ENCODE measurements around the gene ELOA.
"Not testable (repeated sequence)": the region's sequence is repeated elsewhere in the genome, so short reads cannot be mapped to it uniquely, and the experiment has no call there.

ELOA gene

DNA sequence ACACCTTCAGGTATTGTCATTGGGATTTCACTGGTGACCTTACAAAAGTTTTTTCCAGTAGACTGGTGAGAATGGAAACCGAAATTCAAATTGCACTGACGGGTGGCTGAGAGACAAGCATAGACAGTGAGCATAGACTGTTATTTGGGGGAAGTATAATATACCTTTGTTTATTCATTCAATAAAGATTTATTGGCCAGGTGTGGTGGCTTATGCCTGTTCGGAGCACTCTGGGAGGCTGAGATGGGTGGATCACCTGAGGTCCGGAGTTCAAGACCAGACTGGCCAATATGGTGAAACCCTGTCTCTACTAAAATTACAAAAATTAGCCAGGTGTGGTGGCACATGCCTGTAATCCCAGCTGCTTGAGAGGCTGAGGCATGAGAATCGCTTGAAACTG lies 10.0 kb upstream of the ELOA start:
- not testable (repeated sequence) for DNase-seq (ENCODE audit: low spot score)

DNA sequence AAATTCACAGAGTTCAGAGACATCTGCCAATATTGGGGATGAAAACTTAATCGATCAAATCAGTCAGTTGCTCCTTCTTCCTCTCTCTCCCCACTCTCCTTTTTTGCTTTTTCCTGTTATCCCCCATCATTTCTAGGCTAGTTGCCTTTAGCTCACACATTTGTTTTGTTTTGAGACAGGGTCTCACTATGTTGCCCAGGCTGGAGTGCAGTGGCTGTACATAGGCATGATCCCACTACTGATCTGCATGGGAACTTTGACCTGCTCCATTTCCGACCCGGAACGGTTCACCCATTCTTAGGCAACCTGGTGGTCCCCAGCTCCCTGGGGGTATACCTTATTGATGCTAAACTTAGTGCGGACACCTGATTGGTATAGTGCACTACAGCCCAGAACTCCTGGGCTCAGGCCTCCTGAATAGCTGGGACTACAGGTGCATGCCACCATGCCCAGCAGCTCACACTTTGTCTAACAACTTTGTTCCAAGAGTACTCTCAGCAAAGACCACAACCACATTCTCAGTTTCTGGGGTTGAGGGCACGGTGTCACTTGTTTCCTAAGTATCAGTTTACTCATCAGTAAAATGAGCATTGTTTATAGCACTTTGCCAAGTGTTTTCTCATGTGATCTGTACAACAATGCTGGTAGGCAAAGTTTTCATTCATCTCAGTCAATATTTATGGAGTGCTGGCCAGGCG lies 6.7 kb upstream of the ELOA start:
- DNase-seq (ENCODE audit: low spot score) = no peak

DNA sequence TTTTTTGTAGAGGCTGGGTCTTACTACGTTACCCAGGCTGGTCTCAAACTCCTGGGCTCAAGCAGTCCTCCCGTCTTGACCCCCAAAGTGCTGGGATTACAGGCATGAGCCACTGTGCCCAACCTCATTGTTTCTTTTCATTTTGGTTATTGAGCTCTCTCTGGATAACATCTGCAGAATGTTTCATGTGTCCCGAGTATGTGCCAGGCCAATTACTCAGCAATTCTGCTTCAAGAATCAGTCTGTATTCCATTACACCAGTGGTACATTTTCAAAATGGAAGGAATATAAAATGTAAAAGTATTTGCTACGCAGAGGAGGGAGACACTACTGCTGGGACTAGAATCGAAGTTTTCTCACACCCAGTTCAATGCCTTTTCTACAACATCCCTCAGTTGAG lies 1.7 kb upstream of the ELOA start:
- DNase-seq (ENCODE audit: low spot score) = no peak

DNA sequence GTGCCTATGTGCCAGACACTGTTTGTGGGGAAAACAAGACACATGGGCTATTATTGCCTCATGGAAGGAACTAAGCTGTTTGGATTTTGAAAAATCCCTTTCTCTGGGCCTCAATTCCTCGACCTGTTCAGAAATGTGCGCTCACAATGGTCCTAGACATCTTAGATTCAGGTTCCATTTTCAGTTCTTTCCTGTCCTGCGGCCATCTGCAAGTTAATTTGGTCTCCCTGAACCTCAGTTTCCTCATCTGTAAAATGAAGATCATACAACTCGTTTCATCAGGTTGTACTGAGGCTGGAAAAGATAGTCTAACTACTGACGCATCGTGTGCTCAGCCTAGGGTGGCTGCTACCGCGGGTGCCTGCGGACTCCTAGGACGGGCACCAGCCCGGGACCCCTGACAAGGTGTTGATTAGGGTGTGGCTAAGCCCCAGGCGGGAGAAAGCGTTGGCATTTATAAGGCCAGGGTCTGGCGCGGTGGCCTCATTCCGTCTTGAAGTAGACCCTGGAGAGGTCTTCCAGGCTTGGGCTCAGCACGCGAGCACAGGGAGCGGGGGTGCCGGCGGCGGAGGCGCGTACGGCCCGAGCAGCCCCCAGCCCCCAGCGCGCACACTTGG lies 493 bp upstream of the ELOA start:
- no peak for DNase-seq (ENCODE audit: low spot score)

DNA sequence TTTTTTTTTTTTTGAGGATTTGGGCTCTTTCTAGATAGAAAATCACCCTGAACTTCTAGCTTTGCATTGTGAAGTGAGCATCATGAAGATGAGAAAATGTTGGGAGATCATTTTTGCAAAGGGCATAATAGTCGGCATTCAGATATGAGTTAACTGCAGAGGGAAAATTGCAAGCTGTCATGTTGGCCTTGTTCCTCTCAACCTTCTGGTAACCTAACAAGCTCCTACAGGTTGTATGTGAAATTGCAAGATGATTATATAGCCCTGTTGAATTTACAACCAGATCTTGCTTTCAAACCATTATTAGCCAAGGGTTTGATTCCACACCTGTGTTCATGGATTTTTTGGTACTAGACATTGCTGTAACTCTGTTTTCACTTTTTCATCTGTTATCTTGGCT lies 2.2 kb downstream of the ELOA start:
- DNase-seq (ENCODE audit: low spot score) = no peak

DNA sequence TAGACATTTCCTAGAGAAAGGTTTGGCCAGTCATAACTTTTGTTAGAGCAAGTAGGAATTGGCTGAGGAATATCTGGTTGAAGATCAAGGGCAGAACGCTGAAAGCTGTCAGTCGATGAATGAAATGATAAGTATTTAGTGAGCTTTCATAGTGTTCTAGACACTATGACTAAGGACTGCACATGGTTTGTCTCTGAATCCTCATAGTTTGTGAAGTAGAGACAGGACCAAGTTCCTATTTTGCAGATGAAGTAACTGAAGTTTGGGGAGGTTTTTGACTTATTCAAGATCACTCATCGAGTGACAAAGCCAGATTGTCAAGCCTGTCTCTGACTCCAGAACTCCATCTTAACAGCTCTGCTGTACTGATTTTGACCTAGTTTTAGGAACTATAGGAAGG lies 4.7 kb downstream of the ELOA start:
- DNase-seq (ENCODE audit: low spot score) = no peak

DNA sequence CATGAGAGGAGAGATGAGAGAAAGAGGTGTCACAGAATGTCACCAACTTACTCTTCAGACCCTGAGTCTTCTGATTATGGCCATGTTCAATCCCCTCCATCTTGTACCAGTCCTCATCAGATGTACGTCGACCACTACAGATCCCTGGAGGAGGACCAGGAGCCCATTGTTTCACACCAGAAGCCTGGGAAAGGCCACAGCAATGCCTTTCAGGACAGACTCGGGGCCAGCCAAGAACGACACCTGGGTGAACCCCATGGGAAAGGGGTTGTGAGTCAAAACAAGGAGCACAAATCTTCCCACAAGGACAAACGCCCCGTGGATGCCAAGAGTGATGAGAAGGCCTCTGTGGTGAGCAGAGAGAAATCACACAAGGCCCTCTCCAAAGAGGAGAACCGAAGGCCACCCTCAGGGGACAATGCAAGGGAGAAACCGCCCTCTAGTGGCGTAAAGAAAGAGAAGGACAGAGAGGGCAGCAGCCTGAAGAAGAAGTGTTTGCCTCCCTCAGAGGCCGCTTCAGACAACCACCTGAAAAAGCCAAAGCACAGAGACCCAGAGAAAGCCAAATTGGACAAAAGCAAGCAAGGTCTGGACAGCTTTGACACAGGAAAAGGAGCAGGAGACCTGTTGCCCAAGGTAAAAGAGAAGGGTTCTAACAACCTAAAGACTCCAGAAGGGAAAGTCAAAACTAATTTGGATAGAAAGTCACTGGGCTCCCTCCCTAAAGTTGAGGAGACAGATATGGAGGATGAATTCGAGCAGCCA lies 8.0 kb downstream of the ELOA start:
- peak; percentile 41 for DNase-seq (ENCODE audit: low spot score)

DNA sequence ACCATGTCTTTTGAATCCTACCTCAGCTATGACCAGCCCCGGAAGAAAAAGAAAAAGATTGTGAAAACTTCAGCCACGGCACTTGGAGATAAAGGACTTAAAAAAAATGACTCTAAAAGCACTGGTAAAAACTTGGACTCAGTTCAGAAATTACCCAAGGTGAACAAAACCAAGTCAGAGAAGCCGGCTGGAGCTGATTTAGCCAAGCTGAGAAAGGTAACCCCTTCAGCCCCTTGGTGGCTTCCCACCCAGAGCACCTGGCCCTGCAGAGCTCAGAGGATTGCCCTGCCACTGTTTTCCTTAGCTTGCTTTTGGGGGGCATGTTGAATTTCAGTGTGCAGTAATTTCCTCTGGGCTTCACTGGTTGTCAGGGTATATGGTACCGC lies 8.5 kb downstream of the ELOA start:
- no peak for DNase-seq (ENCODE audit: low spot score)

DNA sequence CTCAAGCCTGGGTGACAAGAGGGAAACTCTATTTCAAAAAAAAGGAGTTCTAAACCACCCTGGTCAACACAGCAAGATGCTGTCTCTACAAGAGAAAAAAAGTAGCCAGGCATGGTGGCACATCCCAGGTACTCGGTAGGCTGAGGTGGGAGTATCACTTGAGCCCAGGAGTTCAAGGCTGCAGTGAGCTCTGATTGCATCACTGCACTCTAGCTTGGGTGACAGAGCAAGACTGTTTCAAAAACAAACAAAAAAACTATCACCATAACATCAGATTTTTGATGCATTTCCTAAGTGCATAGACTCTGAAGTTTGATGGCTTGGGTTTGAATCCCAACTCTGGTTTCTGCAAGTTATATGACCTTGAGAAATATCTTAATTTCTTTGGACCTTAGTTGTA lies 9.6 kb downstream of the ELOA start:
- no peak for DNase-seq (ENCODE audit: low spot score)

DNA sequence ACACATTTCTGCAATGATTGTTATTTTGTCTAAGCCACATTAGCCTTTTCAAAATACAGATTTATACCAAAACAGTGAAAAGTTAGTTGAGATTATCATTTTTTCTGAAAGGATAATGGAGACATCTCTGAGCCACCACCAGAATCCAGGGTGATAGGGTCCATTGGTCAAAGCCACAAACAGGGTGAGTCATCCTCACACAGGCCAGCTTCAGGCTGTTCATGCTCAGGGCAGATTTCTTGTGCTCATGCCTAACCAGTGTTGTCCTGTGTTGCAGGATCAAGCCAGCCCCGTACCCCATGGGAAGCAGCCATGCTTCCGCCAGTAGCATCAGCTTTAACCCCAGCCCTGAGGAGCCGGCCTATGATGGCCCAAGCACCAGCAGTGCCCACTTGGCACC lies 13.4 kb downstream of the ELOA start:
- DNase-seq (ENCODE audit: low spot score) = no peak

DNA sequence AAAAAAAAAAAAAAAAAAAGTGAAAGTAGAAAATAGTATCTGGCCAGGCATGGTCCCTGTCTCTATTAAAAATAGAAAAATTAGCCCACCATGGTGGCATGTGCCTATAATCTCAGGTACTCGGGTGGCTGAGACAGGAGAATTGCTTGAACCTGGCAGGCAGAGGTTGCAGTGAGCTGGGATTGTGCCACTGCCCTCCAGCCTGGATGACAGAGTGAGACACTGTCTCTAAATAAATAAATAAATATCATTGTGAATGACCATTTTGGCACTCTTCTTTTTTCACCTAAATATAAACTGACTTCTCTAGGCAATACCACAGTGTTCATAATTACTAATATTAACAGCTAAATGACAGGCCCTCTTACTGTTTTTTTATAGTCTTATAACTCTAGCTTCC lies 14.5 kb downstream of the ELOA start:
- no peak for DNase-seq (ENCODE audit: low spot score)

DNA sequence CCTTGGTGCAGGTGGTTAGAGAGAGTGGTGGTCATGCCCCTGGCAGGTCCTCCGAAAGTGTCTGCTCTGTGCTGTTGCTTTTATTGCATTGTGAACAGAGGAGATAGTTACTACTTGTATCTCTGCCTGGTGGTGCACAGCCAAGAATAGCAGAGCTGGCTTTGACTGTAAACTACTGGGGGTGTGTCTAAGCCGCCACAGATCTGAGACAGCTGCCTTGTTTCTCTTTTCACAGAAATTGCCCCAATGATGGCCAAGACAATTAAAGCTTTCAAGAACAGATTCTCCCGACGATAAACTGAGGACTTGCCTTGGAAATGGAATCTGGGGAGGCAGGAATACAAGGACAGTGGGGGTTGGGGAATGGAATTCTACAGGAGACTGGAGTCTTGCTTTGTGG lies 16.0 kb downstream of the ELOA start:
- peak; percentile 89 for DNase-seq (ENCODE audit: low spot score)

DNA sequence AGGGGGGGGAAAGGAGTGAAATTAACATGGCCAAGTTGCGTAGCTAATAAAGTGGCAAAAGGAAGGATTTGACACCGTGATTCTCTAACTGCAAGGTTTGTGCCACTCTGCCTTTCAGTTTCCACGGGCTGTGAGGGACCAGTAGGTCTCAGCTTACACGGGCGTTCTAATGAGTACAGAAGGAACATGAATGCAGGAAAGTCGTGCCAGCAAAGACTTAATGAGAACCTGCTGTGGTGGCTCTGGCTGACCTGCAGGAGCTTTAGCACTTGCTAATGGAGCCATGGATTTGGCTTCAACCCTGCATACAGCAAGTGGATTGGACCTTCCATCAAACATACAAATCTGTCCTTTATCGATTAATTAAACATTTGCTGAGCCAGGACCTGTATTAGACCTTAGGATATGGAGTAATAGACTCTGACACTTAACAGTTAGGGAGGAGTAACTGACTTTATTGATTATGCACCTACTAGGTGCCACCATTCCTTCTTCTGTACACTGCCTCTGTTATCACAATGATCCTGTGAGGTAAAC lies 19.8 kb downstream of the ELOA start:
- peak; percentile 9 for DNase-seq (ENCODE audit: low spot score)

DNA sequence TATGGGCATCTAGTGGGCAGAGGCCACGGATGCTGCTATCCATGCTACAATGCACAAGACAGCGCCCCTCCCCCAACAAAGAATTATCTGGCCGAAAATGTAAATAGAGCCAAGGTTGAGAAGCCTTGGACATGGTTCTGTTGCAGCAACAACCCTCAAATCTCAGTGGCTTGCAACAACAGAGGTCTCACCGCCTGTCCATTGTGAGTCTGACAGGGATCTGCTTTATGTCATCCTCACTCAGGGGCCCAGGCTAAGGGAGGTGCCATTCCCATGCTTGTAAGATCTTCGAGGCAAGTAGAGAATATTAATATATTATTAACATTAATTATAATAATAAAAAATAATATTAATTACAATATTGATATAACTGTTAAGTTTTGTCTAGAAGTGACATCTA lies 25.5 kb downstream of the ELOA start:
- no peak for DNase-seq (ENCODE audit: low spot score)

DNA sequence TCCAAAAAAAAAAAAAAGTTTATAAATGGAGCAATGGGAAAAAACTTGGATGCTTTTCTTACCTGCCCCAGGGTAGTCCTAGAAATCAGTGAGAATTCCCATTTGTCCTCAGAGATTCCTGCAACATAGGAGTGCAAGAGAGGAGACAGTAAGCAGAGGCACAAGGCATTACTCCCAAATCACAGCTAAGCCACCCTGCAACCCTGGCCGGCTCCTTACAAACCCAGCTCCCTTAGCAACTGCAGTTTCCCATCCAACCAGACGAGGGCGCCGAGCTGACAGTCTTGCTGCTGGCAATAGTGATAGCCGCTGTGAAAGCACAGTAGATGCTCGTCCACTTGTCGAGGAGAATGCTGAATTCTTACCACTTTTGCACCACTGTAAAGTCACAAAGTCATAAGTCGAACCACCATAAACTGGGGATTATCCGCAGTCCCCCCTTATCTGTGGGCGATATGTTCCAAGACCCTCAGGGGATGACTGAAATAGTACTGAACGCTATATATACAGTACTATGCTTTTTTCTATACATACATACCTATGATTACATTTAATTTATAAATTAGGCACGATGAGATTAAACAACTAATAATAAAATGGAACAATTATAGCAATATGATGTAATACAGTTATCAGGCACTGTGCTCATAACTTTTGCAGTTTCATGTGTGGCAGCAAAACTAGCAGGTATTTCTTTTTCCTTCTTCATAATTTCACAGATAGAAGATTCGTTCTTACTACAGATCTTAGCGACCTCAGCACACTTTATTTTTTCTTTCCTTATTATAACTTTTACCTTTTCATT lies 29.0 kb downstream of the ELOA start:
- peak; percentile 89 for DNase-seq (ENCODE audit: low spot score)

DNA sequence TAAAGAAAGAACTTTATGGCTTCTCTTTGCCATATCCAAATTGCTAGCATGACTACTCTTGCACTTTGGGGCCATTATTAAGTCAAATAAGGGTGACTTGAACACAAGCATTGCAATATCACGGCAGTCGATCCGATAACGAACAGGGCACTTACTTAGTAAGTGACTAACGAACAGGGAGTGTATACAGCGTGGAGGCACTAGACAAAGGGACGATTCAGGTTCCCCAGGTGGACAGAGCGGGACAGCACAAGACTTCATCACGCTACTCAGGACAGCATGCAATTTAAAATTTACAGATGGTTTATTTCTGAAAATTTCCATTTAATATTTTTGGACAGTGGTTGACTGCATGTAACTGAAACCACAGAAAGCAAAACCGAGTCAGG lies 29.6 kb downstream of the ELOA start:
- DNase-seq (ENCODE audit: low spot score) = no peak

DNA sequence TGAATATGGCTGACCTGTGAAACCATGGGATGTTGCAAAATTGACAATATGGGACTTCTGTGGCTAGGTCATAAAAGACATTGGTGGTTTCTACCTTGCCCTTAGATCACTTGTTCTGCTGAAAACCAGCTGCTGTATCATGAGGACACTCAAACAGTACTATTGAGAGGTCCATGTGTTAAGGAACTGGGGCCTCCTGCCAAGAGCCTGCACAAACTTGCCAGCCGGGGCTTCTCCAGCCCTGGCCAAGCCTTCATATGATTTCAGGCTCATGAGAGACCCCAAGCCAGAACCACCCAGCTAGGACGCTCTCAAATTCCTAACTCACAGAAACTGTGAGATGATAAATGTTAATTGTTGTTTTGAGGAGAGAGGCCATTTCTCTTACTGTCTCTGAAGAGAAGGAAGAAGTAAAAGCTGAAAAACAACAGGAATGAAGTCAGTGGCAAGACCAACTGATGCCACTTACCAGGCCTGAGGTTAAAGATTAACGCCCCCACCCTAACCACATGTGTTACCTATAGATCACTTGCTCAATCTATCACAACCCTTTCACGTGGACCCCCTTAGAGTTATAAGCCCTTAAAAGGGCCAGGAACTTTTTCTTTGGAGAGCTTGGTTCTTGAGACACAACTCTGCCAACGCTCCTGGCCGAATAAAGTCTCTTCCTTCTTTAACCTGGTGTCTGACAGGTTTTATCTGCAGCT lies 31.1 kb downstream of the ELOA start:
- no peak for DNase-seq (ENCODE audit: low spot score)

DNA sequence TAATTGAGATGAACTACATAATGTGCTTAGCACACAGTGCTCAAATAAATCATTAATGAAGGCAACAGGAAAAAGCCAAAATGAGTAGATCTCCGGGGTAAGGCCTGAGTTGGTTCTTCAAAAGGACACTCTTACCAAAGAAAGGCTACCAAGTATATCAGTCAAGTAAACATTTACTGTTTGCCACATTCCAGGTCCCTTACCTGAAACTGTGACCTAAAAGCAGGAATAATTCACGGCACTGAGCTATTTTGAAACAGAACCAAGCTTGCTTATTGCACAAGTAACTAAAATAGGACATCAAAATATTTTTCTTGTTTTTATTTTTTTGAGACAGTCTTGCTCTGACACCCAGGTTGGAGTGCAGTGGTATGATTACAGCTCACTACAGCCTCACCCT lies 32.9 kb downstream of the ELOA start:
- no peak for DNase-seq (ENCODE audit: low spot score)

DNA sequence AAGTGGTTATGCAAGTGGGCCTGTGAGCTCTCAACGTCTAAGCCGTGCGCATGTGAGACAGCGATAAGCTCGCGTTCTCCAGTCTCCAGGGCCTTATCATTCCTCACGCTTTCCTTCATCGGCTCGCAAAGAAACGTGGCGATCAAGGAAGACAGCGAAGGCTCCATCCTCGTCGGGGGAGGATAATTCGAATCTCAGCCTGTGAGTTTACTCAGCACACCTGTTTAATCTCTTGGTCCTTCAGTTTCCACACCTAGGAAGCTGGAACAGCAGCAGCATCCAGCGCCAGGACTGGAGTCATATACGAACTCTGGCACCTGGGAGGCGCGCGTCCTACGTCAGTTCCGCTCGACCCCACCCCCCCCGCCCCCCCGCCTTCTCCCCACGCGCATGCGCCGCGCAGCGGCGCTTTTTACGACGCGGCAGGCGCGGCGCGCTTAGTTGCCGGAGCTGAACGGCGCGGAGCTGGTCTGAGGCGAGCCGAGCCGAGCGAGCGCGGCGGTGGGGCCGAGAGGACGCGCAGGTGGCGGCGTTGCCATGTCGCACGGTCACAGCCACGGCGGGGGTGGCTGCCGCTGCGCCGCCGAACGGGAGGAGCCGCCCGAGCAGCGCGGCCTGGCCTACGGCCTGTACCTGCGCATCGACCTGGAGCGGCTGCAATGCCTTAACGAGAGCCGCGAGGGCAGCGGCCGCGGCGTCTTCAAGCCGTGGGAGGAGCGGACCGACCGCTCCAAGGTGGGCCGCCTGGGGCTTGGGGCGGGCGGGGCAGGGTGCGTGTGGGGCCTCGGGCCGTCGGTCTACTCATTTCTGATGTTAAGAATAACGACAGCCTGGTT lies 34.9 kb downstream of the ELOA start, which contains the start of gene PITHD1:
Gene PITHD1 (plus strand): TSS at position 440 of the 836 bp plus-strand sequence. CDS start 98 bp downstream, at position 538.
- peak; percentile 84 for DNase-seq (ENCODE audit: low spot score)

DNA sequence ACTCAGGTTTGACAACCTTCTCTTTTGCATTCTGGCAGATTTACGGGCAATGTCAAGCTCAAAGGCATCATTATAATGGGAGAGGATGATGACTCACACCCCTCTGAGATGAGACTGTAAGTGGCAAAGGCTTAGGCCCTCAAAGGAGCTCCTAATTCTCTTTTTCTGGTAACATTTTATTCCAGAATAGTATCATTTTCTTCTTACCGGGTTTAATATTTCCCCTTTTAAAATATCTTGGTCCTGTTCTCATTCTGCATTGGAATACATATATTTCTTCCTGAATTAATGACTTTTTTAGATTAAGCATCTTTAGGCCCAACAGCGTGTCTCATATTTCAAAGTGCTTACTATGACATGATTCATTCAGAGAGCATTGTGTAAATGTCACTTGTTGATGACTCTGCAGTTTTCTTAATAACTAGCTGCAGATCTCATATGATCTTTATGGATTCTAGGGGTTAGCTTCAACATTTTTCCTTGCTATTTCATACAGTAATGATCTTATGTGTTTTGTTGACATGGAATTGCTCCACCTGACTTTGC lies 36.6 kb downstream of the ELOA start:
- no peak for DNase-seq (ENCODE audit: low spot score)
